HL-60 (cell line): Measurements from ENCODE around the gene SENP1.

Source experiments
- CTCF ChIP-seq: IDR thresholded peaks from one replicate; pipeline ENCODE4 v1.5.1; 2011; ENCODE audit warnings: low read length, control low read depth, inconsistent platforms; ENCODE audit not compliant: insufficient read depth
- POLR2AphosphoS5 ChIP-seq: IDR thresholded peaks from 2 replicates; pipeline ENCODE4 v1.6.1; 2012; ENCODE audit warnings: low read depth
- REST ChIP-seq: IDR thresholded peaks from 2 replicates; pipeline ENCODE4 v1.6.1; 2012; ENCODE audit warnings: low read depth; ENCODE audit not compliant: insufficient replicate concordance
- SPI1 ChIP-seq: IDR thresholded peaks from 2 replicates; pipeline ENCODE4 v1.6.1; 2012; ENCODE audit warnings: low read depth, mild to moderate bottlenecking, borderline replicate concordance

GRCh38 chr12:48135027-48135426, 29.1 kb upstream of the SENP1 start:
- TF ChIP-seq POLR2AphosphoS5 (no peak), CTCF (no peak), REST (peak; percentile 60), SPI1 (no peak)
